ENCODE measurements around the gene STAB1.

The STAB1 gene

DNA sequence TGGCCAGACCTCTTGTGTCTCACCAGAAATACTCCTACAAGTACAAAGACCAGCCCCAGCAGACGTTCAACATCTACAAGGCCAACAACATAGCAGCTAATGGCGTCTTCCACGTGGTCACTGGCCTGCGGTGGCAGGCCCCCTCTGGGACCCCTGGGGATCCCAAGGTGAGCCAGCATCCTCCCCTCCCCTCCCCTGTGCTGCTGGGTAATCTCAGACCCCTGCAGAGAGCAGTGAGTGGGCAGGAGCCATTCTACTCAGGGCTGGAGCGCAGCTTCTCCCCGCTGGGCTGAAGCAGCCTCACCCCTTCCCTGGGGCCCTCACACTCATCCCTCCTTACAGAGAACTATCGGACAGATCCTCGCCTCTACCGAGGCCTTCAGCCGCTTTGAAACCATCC is 9.8 kb downstream of the STAB1 start:
- Histone ChIP-seq H3K27ac (peak overlapping the region in 6 of 11 experiments; percentile 3 to 98 (median 18); a peak in 6 of 22 replicates), H3K4me2 (peak overlapping the region in 2 of 11 experiments; percentile 2 to 29; a peak in 1 of 22 replicates), H4K20me1 (peaks cover 0 to 84% (median 12%) of the 10 kb centered on the region in 11 experiments; a peak in 10 of 22 replicates), H3K4me3 (no peak overlapping the region), H3K4me1 (peaks cover 33 to 98% (median 46%) of the 10 kb centered on the region in 10 experiments), H3K36me3 (peaks cover 0 to 100% (median 84%) of the 10 kb centered on the region in 11 experiments; a peak in 14 of 22 replicates), H3K27me3 (no peaks in the 10 kb centered on the region), H3K9me3 (replicated peaks in 1 of 11) (no peaks in the 10 kb centered on the region), H3K9ac (peak overlapping the region in 2 of 11 experiments; percentile 8 to 28; a peak in 1 of 22 replicates)
- no peak for TF ChIP-seq Cebpa-rat (IDR thresholded peaks at IDR 0.05)

DNA sequence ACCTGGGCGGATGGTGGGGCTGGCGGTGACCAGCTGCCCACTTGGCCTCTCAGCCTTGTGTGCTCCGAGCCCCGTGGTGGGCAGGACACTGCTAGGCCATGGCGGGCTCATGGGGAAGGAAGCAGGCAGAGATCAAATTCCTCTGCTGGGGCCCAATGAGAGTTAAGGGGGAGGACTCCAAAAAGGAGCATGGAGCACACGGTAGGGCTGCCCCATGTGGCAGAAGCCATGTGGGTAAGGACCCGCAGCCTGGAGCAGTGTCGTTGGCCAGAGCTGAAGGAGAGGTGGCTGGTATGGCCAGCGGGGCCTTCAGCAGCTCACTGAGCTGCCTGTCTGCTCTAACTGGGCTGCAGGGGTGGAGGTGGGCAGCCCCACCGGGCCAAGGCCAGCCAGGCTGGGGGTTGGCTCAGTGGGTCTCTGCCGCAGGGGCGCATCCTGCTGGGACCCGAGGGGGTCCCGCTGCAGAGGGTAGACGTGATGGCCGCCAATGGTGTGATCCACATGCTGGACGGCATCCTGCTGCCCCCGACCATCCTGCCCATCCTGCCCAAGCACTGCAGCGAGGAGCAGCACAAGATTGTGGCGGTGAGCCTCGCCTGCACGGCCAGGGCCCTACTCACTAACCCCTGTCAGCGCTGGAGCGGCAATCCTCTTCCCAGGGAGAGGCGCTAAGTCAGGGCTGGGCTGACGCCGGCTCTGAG is 11.3 kb downstream of the STAB1 start:
- peak overlapping the region in 2 of 11 experiments; percentile 6; a peak in 2 of 22 replicates for H3K4me2 ChIP-seq
- no peaks in the 10 kb centered on the region for H3K27me3 ChIP-seq
- peaks cover 0 to 100% (median 97%) of the 10 kb centered on the region in 11 experiments; a peak in 14 of 22 replicates for H3K36me3 ChIP-seq
- H3K9me3 ChIP-seq (replicated peaks in 1 of 11) = no peaks in the 10 kb centered on the region
- H3K27ac ChIP-seq = peak overlapping the region in 1 of 11 experiments; percentile 98; a peak in 1 of 22 replicates
- no peak for TF ChIP-seq Cebpa-rat (IDR thresholded peaks at IDR 0.05)
- H3K4me1 ChIP-seq = peaks cover 20 to 98% (median 32%) of the 10 kb centered on the region in 10 experiments
- no peak overlapping the region for H3K4me3 ChIP-seq
- H3K9ac ChIP-seq = peak overlapping the region in 3 of 11 experiments; percentile 18 to 53 (median 31); a peak in 3 of 22 replicates
- H4K20me1 ChIP-seq = peaks cover 0 to 98% (median 21%) of the 10 kb centered on the region in 11 experiments; a peak in 11 of 22 replicates

DNA sequence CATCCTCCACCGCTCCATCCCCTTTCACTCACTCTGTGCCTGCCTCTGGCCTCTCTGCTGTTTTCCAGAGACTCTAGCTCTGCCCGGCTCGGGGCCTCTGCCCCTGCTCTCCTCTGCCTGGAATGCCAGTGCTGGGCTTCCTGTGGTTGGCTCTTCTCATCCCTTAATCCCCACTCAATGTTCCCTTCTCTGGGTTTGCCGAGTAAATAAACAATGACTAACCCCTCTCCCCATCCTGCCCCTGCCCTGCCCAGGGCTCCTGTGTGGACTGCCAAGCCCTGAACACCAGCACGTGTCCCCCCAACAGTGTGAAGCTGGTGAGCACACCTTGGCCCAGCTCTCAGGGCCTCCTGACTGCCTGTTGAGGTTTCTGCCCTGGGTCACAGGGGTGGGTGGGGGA is 12.2 kb downstream of the STAB1 start:
- Histone ChIP-seq H3K36me3 (peaks cover 0 to 100% (median 96%) of the 10 kb centered on the region in 11 experiments; a peak in 14 of 22 replicates), H3K27ac (peak overlapping the region in 1 of 11 experiments; percentile 1; a peak in 1 of 22 replicates), H3K4me3 (no peak overlapping the region), H3K4me2 (no peak overlapping the region), H4K20me1 (peaks cover 0 to 100% (median 31%) of the 10 kb centered on the region in 11 experiments; a peak in 11 of 22 replicates), H3K4me1 (peaks cover 10 to 97% (median 22%) of the 10 kb centered on the region in 10 experiments), H3K9me3 (replicated peaks in 1 of 11) (no peaks in the 10 kb centered on the region), H3K9ac (peak overlapping the region in 2 of 11 experiments; percentile 21 to 53; a peak in 1 of 22 replicates), H3K27me3 (no peaks in the 10 kb centered on the region)
- no peak for TF ChIP-seq Cebpa-rat (IDR thresholded peaks at IDR 0.05)

DNA sequence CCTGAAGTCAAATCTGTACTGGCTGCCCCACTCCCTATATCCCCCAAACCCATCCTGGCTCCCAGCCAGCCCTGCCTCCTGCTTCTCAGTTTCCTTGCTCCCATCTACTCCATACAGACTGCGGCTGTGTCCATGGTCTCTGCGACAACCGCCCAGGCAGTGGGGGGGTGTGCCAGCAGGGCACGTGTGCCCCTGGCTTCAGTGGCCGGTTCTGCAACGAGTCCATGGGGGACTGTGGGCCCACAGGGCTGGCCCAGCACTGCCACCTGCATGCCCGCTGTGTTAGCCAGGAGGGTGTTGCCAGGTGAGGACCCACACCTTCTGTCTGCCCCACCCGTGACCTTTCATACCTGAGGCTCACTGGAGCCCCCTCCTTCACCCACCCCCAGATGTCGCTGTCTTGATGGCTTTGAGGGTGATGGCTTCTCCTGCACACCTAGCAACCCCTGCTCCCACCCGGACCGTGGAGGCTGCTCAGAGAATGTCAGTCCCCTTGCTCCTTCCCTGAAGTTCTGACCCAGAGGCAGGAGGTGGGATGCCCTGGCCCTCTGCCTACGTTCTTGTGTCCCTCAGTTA is 14.7 kb downstream of the STAB1 start:
- peaks cover 0 to 100% (median 54%) of the 10 kb centered on the region in 11 experiments; a peak in 11 of 22 replicates for H4K20me1 ChIP-seq
- no peak overlapping the region for H3K4me3 ChIP-seq
- peak overlapping the region in 3 of 11 experiments; percentile 5 to 61 (median 28); a peak in 3 of 22 replicates for H3K9ac ChIP-seq
- H3K9me3 ChIP-seq (replicated peaks in 1 of 11) = no peaks in the 10 kb centered on the region
- no peak for TF ChIP-seq Cebpa-rat (IDR thresholded peaks at IDR 0.05)
- H3K4me2 ChIP-seq = peak overlapping the region in 1 of 11 experiments; percentile 48; a peak in 2 of 22 replicates
- no peaks in the 10 kb centered on the region for H3K27me3 ChIP-seq
- peaks cover 0 to 100% (median 96%) of the 10 kb centered on the region in 11 experiments; a peak in 14 of 22 replicates for H3K36me3 ChIP-seq
- H3K4me1 ChIP-seq = peaks cover 0 to 95% (median 3%) of the 10 kb centered on the region in 10 experiments; a peak in 6 of 20 replicates
- peak overlapping the region in 1 of 11 experiments; percentile 10; a peak in 2 of 22 replicates for H3K27ac ChIP-seq

DNA sequence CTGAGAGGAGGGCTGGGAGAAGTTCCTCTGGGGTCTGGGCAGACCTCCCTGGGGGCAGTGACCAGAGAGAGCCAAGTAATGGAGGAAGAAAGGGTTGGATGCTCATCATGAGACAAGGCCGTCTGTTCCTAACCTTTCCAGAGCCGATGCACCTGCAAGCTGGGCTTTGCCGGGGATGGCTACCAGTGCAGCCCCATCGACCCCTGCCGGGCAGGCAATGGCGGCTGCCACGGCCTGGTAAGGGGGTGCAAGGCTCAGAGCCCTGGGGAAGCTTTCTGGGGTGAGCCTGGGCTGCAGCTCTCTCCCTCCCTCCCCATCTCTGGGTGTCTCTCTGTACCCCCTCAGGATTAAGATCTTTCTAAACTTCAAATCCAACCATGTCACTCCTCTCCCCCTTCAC is 16.4 kb downstream of the STAB1 start:
- Histone ChIP-seq H3K9me3 (replicated peaks in 1 of 11) (no peaks in the 10 kb centered on the region), H3K9ac (peak overlapping the region in 2 of 11 experiments; percentile 28 to 61; a peak in 2 of 22 replicates), H4K20me1 (peaks cover 0 to 100% (median 65%) of the 10 kb centered on the region in 11 experiments; a peak in 11 of 22 replicates), H3K36me3 (peaks cover 0 to 100% (median 93%) of the 10 kb centered on the region in 11 experiments; a peak in 14 of 22 replicates), H3K4me3 (no peak overlapping the region), H3K27ac (peak overlapping the region in 1 of 11 experiments; percentile 15; a peak in 1 of 22 replicates), H3K27me3 (no peaks in the 10 kb centered on the region), H3K4me2 (0 out of 22 replicates have a peak overlapping the region, but pooled peaks of 1 of the 11 experiments have one; percentile 4), H3K4me1 (peaks cover 0 to 81% (median 0%) of the 10 kb centered on the region in 10 experiments; a peak in 5 of 20 replicates)
- no peak for TF ChIP-seq Cebpa-rat (IDR thresholded peaks at IDR 0.05)

DNA sequence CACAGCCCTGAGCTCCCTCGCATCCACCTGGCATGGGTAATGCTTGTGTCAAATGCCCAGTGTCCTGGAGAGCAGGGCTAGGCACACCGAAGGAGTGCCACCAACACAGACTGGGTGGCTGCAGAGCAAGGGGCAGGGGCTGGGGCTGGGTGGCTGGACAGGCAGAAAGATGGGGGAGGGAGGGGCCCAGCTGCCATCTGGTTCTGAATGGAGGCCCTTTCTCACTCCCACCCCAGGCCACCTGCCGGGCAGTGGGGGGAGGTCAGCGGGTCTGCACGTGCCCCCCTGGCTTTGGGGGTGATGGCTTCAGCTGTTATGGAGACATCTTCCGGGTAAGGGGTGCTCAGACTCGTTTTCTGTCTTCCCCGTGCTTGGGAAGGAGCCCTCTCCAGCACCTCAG is 17.0 kb downstream of the STAB1 start:
- H4K20me1 ChIP-seq = peaks cover 0 to 100% (median 67%) of the 10 kb centered on the region in 11 experiments; a peak in 11 of 22 replicates
- no peaks in the 10 kb centered on the region for H3K27me3 ChIP-seq
- TF ChIP-seq Cebpa-rat (IDR thresholded peaks at IDR 0.05) = no peak
- H3K4me2 ChIP-seq = 0 out of 22 replicates have a peak overlapping the region, but pooled peaks of 1 of the 11 experiments have one; percentile 4
- H3K9ac ChIP-seq = peak overlapping the region in 2 of 11 experiments; percentile 28 to 36; a peak in 2 of 22 replicates
- peaks cover 0 to 100% (median 87%) of the 10 kb centered on the region in 11 experiments; a peak in 13 of 22 replicates for H3K36me3 ChIP-seq
- no peak overlapping the region for H3K4me3 ChIP-seq
- no peak overlapping the region for H3K27ac ChIP-seq
- no peaks in the 10 kb centered on the region for H3K9me3 ChIP-seq (replicated peaks in 1 of 11)
- H3K4me1 ChIP-seq = peaks cover 0 to 75% (median 0%) of the 10 kb centered on the region in 10 experiments; a peak in 5 of 20 replicates

DNA sequence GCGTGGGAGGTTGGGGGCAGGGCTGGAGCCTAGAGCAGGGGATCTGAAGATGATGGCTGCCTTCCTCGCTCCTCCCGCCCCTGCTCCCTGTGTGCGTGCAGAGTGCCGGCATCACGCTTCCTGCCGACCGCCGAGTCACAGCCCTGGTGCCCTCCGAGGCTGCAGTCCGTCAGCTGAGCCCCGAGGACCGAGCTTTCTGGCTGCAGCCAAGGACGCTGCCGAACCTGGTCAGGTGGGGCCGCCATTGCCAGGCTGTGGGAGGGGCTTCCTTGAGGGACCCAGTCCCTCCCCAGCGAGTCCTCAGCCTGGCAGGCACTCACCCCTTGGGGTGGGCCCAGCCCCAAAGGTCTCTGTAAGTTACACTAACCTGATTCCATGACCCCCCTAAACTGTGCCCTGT is 17.6 kb downstream of the STAB1 start:
- no peaks in the 10 kb centered on the region for H3K27me3 ChIP-seq

DNA sequence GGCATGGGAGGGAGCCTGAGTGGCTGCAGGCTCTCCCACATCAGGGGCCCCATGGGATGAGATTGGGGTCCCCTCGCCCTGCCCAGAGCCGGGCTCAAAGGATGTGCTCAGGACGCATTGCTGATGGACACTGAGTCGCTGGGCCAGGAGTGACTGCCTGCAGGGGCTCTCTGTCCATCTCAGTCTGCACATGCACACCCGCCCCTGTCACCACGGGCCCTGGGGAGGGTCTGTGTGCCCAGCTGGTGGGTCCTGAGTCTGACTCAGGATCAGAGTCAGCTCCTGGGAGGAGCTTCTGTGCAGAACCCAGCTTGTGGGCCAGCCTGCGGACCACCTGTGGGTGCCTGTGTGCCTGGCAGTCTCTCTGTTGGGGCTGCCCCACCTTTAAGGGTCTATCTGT is 18.1 kb downstream of the STAB1 start:
- Histone ChIP-seq H3K9ac (peak overlapping the region in 4 of 11 experiments; percentile 23 to 62 (median 38); a peak in 3 of 22 replicates), H3K36me3 (peaks cover 0 to 100% (median 87%) of the 10 kb centered on the region in 11 experiments; a peak in 13 of 22 replicates), H3K4me2 (no peak overlapping the region; a peak in 1 of 22 replicates), H3K4me1 (peaks cover 0 to 64% (median 0%) of the 10 kb centered on the region in 10 experiments; a peak in 5 of 20 replicates), H4K20me1 (peaks cover 0 to 100% (median 79%) of the 10 kb centered on the region in 11 experiments; a peak in 11 of 22 replicates), H3K27me3 (no peaks in the 10 kb centered on the region), H3K4me3 (no peak overlapping the region), H3K9me3 (replicated peaks in 1 of 11) (no peaks in the 10 kb centered on the region), H3K27ac (peak overlapping the region in 1 of 11 experiments; percentile 17; a peak in 1 of 22 replicates)
- no peak for TF ChIP-seq Cebpa-rat (IDR thresholded peaks at IDR 0.05)

More for the DNA sequence above, 17.6 kb downstream of the STAB1 start:
- Histone ChIP-seq H3K9me3 (replicated peaks in 1 of 11) (no peaks in the 10 kb centered on the region), H3K4me2 (no peak overlapping the region; a peak in 1 of 22 replicates), H3K9ac (peak overlapping the region in 2 of 11 experiments; percentile 28 to 48; a peak in 2 of 22 replicates), H3K4me3 (no peak overlapping the region), H3K27ac (no peak overlapping the region), H3K4me1 (peaks cover 0 to 69% (median 0%) of the 10 kb centered on the region in 10 experiments; a peak in 5 of 20 replicates), H3K36me3 (peaks cover 0 to 100% (median 87%) of the 10 kb centered on the region in 11 experiments; a peak in 13 of 22 replicates), H4K20me1 (peaks cover 0 to 100% (median 73%) of the 10 kb centered on the region in 11 experiments; a peak in 11 of 22 replicates)
- no peak for TF ChIP-seq Cebpa-rat (IDR thresholded peaks at IDR 0.05)

Data from BLaER1 treated with 17β-estradiol and CSF1 and Interleukin-3, amounts not matched to agents 10 nM and 100 nM (cell line).